K562 (cell line): ENCODE results near the gene NES. TPM values are rescaled to one million over a fixed set of nuclear protein-coding genes. Genes with fewer than 3 reads are reported as not detected.
A peak's percentile ranks its signal among the peaks of the same experiment; 100 is the strongest.

Experiments
- BMI1 ChIP-seq: fragments of 150-350 bp; IDR thresholded peaks from 2 replicates; pipeline ENCODE4 v1.6.1; 2014; ENCODE audit warnings: low read length
- EGR1 ChIP-seq: fragments of 450-650 bp; conservative IDR thresholded peaks from 2 replicates; pipeline ENCODE4 v1.6.1; 2017; ENCODE audit warnings: mild to moderate bottlenecking
- FUS ChIP-seq: fragments of 200-400 bp; formaldehyde crosslinking; optimal IDR thresholded peaks from 2 replicates; pipeline ENCODE3; 2017; ENCODE audit warnings: low read depth, low read length
- HSF4 ChIP-seq: fragments of 250-450 bp; sonication (Bioruptor Pico); IDR thresholded peaks from 2 replicates; pipeline ENCODE4 v2.1.2; 2022; ENCODE audit warnings: mild to moderate bottlenecking, moderate library complexity, borderline replicate concordance
- ILF3 ChIP-seq: fragments of 450-650 bp; IDR thresholded peaks from 2 replicates; pipeline ENCODE4 v1.6.1; 2018; ENCODE audit warnings: antibody characterized with exemption, mild to moderate bottlenecking, moderate library complexity, borderline replicate concordance
- KLF16 ChIP-seq: IDR thresholded peaks from 2 replicates; pipeline ENCODE4 v1.6.1; 2016; ENCODE audit warnings: antibody characterized with exemption
- LEF1 ChIP-seq: fragments of 450-650 bp; IDR thresholded peaks from 2 replicates; pipeline ENCODE4 v1.6.1; 2016; ENCODE audit warnings: mild to moderate bottlenecking
- MAFG ChIP-seq: fragments of 450-650 bp; conservative IDR thresholded peaks from 2 replicates; pipeline ENCODE4 v1.6.1; 2016; ENCODE audit warnings: missing genetic modification characterization, missing compliant biosample characterization
- MTF1 ChIP-seq: fragments of 250-450 bp; sonication (Bioruptor Pico); IDR thresholded peaks from 2 replicates; pipeline ENCODE4 v1.9.0; 2021; ENCODE audit warnings: moderate library complexity, mild to moderate bottlenecking, inconsistent platforms, borderline replicate concordance
- NFRKB ChIP-seq: fragments of 450-650 bp; IDR thresholded peaks from 2 replicates; pipeline ENCODE4 v1.6.1; 2016; ENCODE audit warnings: low read depth
- PYGO2 ChIP-seq: fragments of 450-650 bp; IDR thresholded peaks from 2 replicates; pipeline ENCODE4 v1.6.1; 2016; ENCODE audit warnings: mild to moderate bottlenecking, missing genetic modification characterization, moderate library complexity, missing compliant biosample characterization
- RFX5 ChIP-seq: IDR thresholded peaks from 2 replicates; pipeline ENCODE4 v1.6.1; 2011; ENCODE audit warnings: low read depth, mild to moderate bottlenecking, improper control_type of control experiment, low read length
- THRAP3 ChIP-seq: fragments of 450-650 bp; IDR thresholded peaks from 2 replicates; pipeline ENCODE4 v1.6.1; 2016; ENCODE audit warnings: mild to moderate bottlenecking, inconsistent platforms, borderline replicate concordance
- WHSC1 ChIP-seq: IDR thresholded peaks from one replicate; pipeline ENCODE4 v1.6.1; 2012; ENCODE audit warnings: low read length, control low read depth, inconsistent platforms
- YY1 ChIP-seq, 3 experiments: IDR thresholded peaks; 2 replicates each; pipeline ENCODE4 v1.6.1; 2011; ENCODE audit warnings: low read length in 2 of 3, mild to moderate bottlenecking in 2 of 3, moderate library complexity in 2 of 3, borderline replicate concordance in 1 of 3, control low read depth in 1 of 3, low read depth in 1 of 3; ENCODE audit not compliant: insufficient read depth in 3 of 3, insufficient replicate concordance in 2 of 3, control insufficient read depth in 1 of 3, insufficient read length in 1 of 3; ENCODE audit errors: extremely low read depth in 1 of 3
- ZBED1 ChIP-seq: IDR thresholded peaks from 2 replicates; pipeline ENCODE4 v1.6.1; 2014
- ZNF3 ChIP-seq: fragments of 250-450 bp; sonication (Bioruptor Pico); IDR thresholded peaks from 2 replicates; pipeline ENCODE4 v1.5.0; 2021; ENCODE audit warnings: mild to moderate bottlenecking, moderate library complexity
- ZNF444 ChIP-seq: fragments of 250-450 bp; sonication (Bioruptor Pico); IDR thresholded peaks from 2 replicates; pipeline ENCODE4 v1.4.0; 2020; ENCODE audit warnings: mild to moderate bottlenecking, moderate library complexity
- ZNF583 ChIP-seq: fragments of 250-450 bp; sonication (Bioruptor Pico); IDR thresholded peaks from 2 replicates; pipeline ENCODE4 v1.4.0; 2020
- ZNF780A ChIP-seq: fragments of 250-450 bp; sonication (Bioruptor Pico); IDR thresholded peaks from 2 replicates; pipeline ENCODE4 v1.5.0; 2021; ENCODE audit warnings: mild to moderate bottlenecking
- polyA plus RNA-seq, 8 experiments: library from polyadenylated mRNA; depleted of rRNA in 4 of 8; stranded (reverse) in 5 of 8; unstranded in 3 of 8; fragments of >200 nt; fragmentation: Nextera tagmentation in 2 of 8; fragmentation: Illumina TruSeq in 1 of 8; extraction: Ambion mirVana in 2 of 8; extraction: Trizol in 1 of 8; gene quantifications; 2 replicates each; pipeline versions ENCODE4 v1.2.1 to v1.2.3, GENCODE V29; 2011 to 2014; ENCODE audit warnings: inconsistent platforms in 1 of 8, missing spikeins in 1 of 8
- total RNA-seq, 7 experiments: library from RNA; depleted of rRNA in 6 of 7; stranded (reverse); fragments of >200 nt in 6 of 7; fragmentation: Illumina TruSeq in 2 of 7; extraction: Trizol in 2 of 7; gene quantifications; 2 replicates each; pipeline versions ENCODE4 v1.2.1 to v1.2.3, GENCODE V29; 2011 to 2021; ENCODE audit warnings: low replicate concordance in 1 of 7
- TF ChIP-seq, protein P1 (sequence below): fragments of 250-450 bp; sonication (Bioruptor Pico); IDR thresholded peaks from 2 replicates; pipeline ENCODE4 v1.8.0; 2021; ENCODE audit warnings: mild to moderate bottlenecking, moderate library complexity
- TF ChIP-seq, protein P2 (sequence below): fragments of 250-450 bp; sonication (Bioruptor Pico); IDR thresholded peaks from 2 replicates; pipeline ENCODE4 v1.5.0; 2021; ENCODE audit warnings: mild to moderate bottlenecking, borderline replicate concordance
- TF ChIP-seq, protein P3 (sequence below): IDR thresholded peaks from 2 replicates; pipeline ENCODE4 v1.6.1; 2014; ENCODE audit warnings: antibody characterized with exemption
- TF ChIP-seq, protein P4 (sequence below): sonication (generic); formaldehyde crosslinking; IDR thresholded peaks from 2 replicates; pipeline ENCODE4 v1.8.1; 2023; ENCODE audit warnings: mild to moderate bottlenecking, missing genetic modification reagents

NES gene
- total and polyA plus RNA-seq, 9 of the 15 experiments (the other 6 are each of a cell fraction or from before 2014, with no cell fraction given), result 0.10 to 8.6 (median 4.2) TPM

DNA sequence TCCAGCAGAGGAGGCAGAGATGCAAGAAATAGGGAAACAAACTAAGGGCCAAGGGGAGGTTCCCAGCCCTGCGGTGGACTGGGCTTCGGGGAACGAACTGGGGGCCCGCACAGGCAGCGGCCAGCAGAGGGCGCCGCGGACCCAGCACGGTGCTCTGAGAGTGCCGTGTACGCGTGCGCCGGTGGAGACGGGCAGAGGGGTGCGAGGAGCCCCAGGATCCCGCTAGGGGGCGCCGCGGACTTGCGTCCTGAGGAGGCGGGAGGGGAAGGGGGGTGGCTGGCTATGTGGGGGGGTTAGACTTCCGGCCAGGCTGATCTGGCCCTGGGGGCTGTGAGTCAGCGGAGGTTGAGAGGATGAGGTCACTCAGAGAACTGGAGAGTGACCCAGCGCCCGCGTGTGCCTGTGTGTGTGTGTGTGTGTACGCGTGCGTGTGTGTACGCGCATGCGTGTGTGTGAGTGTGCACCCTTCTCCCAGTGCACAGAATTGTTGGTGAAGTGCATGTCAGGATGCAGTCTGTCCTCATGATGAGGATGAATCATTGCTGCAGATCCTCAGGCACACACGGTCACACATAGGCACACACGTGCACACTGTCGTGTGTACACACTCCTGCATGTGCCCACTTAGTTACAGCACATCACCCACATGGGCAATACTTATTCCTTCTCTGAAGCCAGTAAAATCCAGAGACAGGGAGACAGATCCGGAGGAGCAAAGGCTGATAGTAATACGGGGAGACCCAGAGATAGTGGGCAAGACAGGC lies 17.0 kb downstream of the NES start (continued):
- TF ChIP-seq FUS (no peak), ZNF3 (no peak), EGR1 (peak; percentile 79), KLF16 (peak; percentile 79), LEF1 (peak; percentile 80), WHSC1 (no peak), HSF4 (no peak), MAFG (tag) (peak; percentile 42), RFX5 (no peak), YY1 (IDR thresholded peaks at IDR 0.05; ENCODE audit: borderline replicate concordance in 1 of 3, control insufficient read depth in 1 of 3, extremely low read depth in 1 of 3, insufficient read depth in 3 of 3, insufficient read length in 1 of 3, insufficient replicate concordance in 2 of 3, low read depth in 1 of 3, low read length in 2 of 3) (peak in 2 of 3 experiments; percentile 3 to 67), BMI1 (no peak), ZBED1 (no peak), NFRKB (peak; percentile 90), ZNF583 (CRISPR knock-in tag) (no peak), MTF1 (no peak), THRAP3 (peak; percentile 59; the same call in 1 of the 2 replicates), PYGO2 (tag) (no peak), ILF3 (no peak; the same call in 1 of the 2 replicates), ZNF444 (CRISPR knock-in tag) (no peak), ZNF780A (CRISPR knock-in tag) (no peak)
- TF ChIP-seq, protein P1, sequence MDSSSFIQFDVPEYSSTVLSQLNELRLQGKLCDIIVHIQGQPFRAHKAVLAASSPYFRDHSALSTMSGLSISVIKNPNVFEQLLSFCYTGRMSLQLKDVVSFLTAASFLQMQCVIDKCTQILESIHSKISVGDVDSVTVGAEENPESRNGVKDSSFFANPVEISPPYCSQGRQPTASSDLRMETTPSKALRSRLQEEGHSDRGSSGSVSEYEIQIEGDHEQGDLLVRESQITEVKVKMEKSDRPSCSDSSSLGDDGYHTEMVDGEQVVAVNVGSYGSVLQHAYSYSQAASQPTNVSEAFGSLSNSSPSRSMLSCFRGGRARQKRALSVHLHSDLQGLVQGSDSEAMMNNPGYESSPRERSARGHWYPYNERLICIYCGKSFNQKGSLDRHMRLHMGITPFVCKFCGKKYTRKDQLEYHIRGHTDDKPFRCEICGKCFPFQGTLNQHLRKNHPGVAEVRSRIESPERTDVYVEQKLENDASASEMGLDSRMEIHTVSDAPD (CRISPR knock-in tag), result no peak
- TF ChIP-seq, protein P2, sequence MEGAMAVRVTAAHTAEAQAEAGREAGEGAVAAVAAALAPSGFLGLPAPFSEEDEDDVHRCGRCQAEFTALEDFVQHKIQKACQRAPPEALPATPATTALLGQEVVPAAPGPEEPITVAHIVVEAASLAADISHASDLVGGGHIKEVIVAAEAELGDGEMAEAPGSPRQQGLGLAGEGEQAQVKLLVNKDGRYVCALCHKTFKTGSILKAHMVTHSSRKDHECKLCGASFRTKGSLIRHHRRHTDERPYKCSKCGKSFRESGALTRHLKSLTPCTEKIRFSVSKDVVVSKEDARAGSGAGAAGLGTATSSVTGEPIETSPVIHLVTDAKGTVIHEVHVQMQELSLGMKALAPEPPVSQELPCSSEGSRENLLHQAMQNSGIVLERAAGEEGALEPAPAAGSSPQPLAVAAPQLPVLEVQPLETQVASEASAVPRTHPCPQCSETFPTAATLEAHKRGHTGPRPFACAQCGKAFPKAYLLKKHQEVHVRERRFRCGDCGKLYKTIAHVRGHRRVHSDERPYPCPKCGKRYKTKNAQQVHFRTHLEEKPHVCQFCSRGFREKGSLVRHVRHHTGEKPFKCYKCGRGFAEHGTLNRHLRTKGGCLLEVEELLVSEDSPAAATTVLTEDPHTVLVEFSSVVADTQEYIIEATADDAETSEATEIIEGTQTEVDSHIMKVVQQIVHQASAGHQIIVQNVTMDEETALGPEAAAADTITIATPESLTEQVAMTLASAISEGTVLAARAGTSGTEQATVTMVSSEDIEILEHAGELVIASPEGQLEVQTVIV, result no peak
- TF ChIP-seq, protein P3, sequence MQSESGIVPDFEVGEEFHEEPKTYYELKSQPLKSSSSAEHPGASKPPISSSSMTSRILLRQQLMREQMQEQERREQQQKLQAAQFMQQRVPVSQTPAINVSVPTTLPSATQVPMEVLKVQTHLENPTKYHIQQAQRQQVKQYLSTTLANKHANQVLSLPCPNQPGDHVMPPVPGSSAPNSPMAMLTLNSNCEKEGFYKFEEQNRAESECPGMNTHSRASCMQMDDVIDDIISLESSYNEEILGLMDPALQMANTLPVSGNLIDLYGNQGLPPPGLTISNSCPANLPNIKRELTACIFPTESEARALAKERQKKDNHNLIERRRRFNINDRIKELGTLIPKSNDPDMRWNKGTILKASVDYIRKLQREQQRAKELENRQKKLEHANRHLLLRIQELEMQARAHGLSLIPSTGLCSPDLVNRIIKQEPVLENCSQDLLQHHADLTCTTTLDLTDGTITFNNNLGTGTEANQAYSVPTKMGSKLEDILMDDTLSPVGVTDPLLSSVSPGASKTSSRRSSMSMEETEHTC, result peak; percentile 61; the same call in 1 of the 2 replicates
- TF ChIP-seq, protein P4, sequence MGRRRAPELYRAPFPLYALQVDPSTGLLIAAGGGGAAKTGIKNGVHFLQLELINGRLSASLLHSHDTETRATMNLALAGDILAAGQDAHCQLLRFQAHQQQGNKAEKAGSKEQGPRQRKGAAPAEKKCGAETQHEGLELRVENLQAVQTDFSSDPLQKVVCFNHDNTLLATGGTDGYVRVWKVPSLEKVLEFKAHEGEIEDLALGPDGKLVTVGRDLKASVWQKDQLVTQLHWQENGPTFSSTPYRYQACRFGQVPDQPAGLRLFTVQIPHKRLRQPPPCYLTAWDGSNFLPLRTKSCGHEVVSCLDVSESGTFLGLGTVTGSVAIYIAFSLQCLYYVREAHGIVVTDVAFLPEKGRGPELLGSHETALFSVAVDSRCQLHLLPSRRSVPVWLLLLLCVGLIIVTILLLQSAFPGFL (CRISPR knock-in tag), result no peak
